Gastrocnemius medialis (tissue), 4 donors: ENCODE data around the gene SLC49A4. TPM values are rescaled to one million over a fixed set of nuclear protein-coding genes. Genes with fewer than 3 reads are reported as not detected.

Experiments
- ATAC-seq, 2 donors: fragments of 150-250 bp; one replicate each; pipeline ENCODE4 v1.9.1; 2016
- DNase-seq, 2 donors: peaks; one replicate each; pipeline ENCODE4 v3.0.0-alpha.2; 2019
- H3K27ac ChIP-seq, 4 donors: fragments of 200-600 bp; sonication (generic); 1 replicate in 1 of 4; 2 replicates in 3 of 4; pipeline ENCODE4 v1.5.1; 2016 to 2018; ENCODE audit warnings: mild to moderate bottlenecking in 2 of 4, moderate library complexity in 1 of 4
- H3K27me3 ChIP-seq, 3 donors: fragments of 200-600 bp; sonication (generic) in 2 of 3; 1 replicate in 1 of 3; 2 replicates in 2 of 3; pipeline versions ENCODE4 v1.5.1 to v1.6.0; 2016 to 2019; ENCODE audit warnings: mild to moderate bottlenecking in 1 of 3, moderate library complexity in 1 of 3
- H3K36me3 ChIP-seq, 2 donors: fragments of 200-600 bp; sonication (generic) in 1 of 2; one replicate each; pipeline ENCODE4 v1.5.1; 2017 to 2018
- H3K4me1 ChIP-seq, 2 donors: fragments of 200-600 bp; sonication (generic) in 1 of 2; one replicate each; pipeline ENCODE4 v1.5.1; 2016 to 2017; ENCODE audit warnings: mild to moderate bottlenecking in 2 of 2
- H3K4me3 ChIP-seq, 4 donors: fragments of 200-600 bp; sonication (generic) in 3 of 4; 1 replicate in 1 of 4; 2 replicates in 3 of 4; pipeline ENCODE4 v1.5.1; 2016 to 2019; ENCODE audit warnings: mild to moderate bottlenecking in 2 of 4
- H3K9me3 ChIP-seq, 3 donors: fragments of 200-600 bp; sonication (generic) in 2 of 3; 1 replicate in 1 of 3; 2 replicates in 2 of 3; pipeline ENCODE4 v1.5.1; 2016 to 2019
- CTCF ChIP-seq, 5 experiments: fragments of 450-650 bp in 3 of 5; fragments of 200-600 bp in 2 of 5; sonication (generic) in 2 of 5; IDR thresholded peaks in 4 of 5; conservative IDR thresholded peaks in 1 of 5; 1 replicate in 4 of 5; 2 replicates in 1 of 5; pipeline ENCODE4 v1.5.1; 2016 to 2019; ENCODE audit warnings: antibody characterized with exemption in 5 of 5, mild to moderate bottlenecking in 3 of 5, moderate library complexity in 3 of 5
- POLR2A ChIP-seq, 2 donors: fragments of 450-650 bp; IDR thresholded peaks; one replicate each; pipeline ENCODE4 v1.6.1; 2017; ENCODE audit warnings: antibody characterized with exemption in 2 of 2, mild to moderate bottlenecking in 2 of 2, moderate library complexity in 2 of 2
- in situ Hi-C, 4 donors: fragments of 200-750 bp; cut with MboI; loops; one replicate each; pipeline versions ENCODE4 v1.15.0 to v1.8.0; 2017; ENCODE audit warnings: low sequenced_read_pairs in 4 of 4
- intact Hi-C: fragments of 100-400 bp; cut with DNase I; formaldehyde crosslinking; loops from one replicate; pipeline ENCODE4 v1.15.1; 2023; ENCODE audit warnings: low total_unique reads
- total RNA-seq, 4 donors: library from RNA; depleted of rRNA; stranded (reverse); fragments of >200 nt; gene quantifications; one replicate each; pipeline versions ENCODE4 v1.1.0 to v1.2.3, GENCODE V29; 2016

The SLC49A4 gene
- total RNA-seq, 4 donors from 2014 or later: 29.0 to 81.7 (median 44.8) TPM

- in situ Hi-C loops: loop anchor here in 1 of 4 donors (25.0 kb wide), 1 partner anchor 397 kb away; the partner anchor contains the start of genes FAM162A and MIX23
- intact Hi-C loops: no loop called here
- peaks cover 32 to 35% of the 10 kb centered on the region in 2 donors for H3K4me1 ChIP-seq
- no peaks in the 10 kb centered on the region for H3K9me3 ChIP-seq
- H3K4me3 ChIP-seq: no peak overlapping the region
- H3K27ac ChIP-seq: peak overlapping the region; percentile 63 to 78 (median 65)
- DNase-seq (no peak), ATAC-seq (no peak)
- H3K27me3 ChIP-seq: no peaks in the 10 kb centered on the region
- TF ChIP-seq POLR2A (IDR thresholded peaks at IDR 0.05): no peak
- TF ChIP-seq CTCF (IDR thresholded peaks at IDR 0.05 in 4 of 5, conservative IDR thresholded peaks at IDR 0.05 in 1 of 5): no peak
- H3K36me3 ChIP-seq: no peaks in the 10 kb centered on the region
Observed at GRCh38 chr3:122784436-122784835, 10.4 kb upstream of the SLC49A4 start.

GRCh38 chr3:122785231-122785630 lies 9.6 kb upstream of the SLC49A4 start:
- no peak overlapping the region for H3K4me3 ChIP-seq
- H3K27ac ChIP-seq: peak overlapping the region; percentile 10 to 66 (median 48)
- H3K4me1 ChIP-seq: peaks cover 38 to 41% of the 10 kb centered on the region in 2 donors
- no peaks in the 10 kb centered on the region for H3K27me3 ChIP-seq
- no peaks in the 10 kb centered on the region for H3K36me3 ChIP-seq
- intact Hi-C loops: no loop called here
- in situ Hi-C loops: loop anchor here in 1 of 4 donors (25.0 kb wide), 1 partner anchor 398 kb away; the partner anchor contains the start of genes FAM162A and MIX23
- no peaks in the 10 kb centered on the region for H3K9me3 ChIP-seq
- DNase-seq: no peak
- no peak for ATAC-seq
- TF ChIP-seq CTCF (IDR thresholded peaks at IDR 0.05 in 4 of 5, conservative IDR thresholded peaks at IDR 0.05 in 1 of 5) (no peak), POLR2A (IDR thresholded peaks at IDR 0.05) (no peak)

GRCh38 chr3:122786066-122786465 lies 8.8 kb upstream of the SLC49A4 start:
- H3K9me3 ChIP-seq: no peaks in the 10 kb centered on the region
- H3K36me3 ChIP-seq: no peaks in the 10 kb centered on the region
- ATAC-seq (no peak), DNase-seq (no peak)
- no peaks in the 10 kb centered on the region for H3K27me3 ChIP-seq
- intact Hi-C loops: no loop called here
- in situ Hi-C loops: loop anchor here in 1 of 4 donors (25.0 kb wide), 1 partner anchor 399 kb away; the partner anchor contains the start of genes FAM162A and MIX23
- H3K4me1 ChIP-seq: peaks cover 44 to 50% of the 10 kb centered on the region in 2 donors
- TF ChIP-seq POLR2A (IDR thresholded peaks at IDR 0.05): no peak
- no peak for TF ChIP-seq CTCF (IDR thresholded peaks at IDR 0.05 in 4 of 5, conservative IDR thresholded peaks at IDR 0.05 in 1 of 5)
- peak overlapping the region; percentile 18 to 66 (median 52) for H3K27ac ChIP-seq
- no peak overlapping the region for H3K4me3 ChIP-seq

GRCh38 chr3:122787872-122788271 lies 7.0 kb upstream of the SLC49A4 start:
- TF ChIP-seq CTCF (IDR thresholded peaks at IDR 0.05 in 4 of 5, conservative IDR thresholded peaks at IDR 0.05 in 1 of 5): no peak
- no peak for TF ChIP-seq POLR2A (IDR thresholded peaks at IDR 0.05)
- Histone ChIP-seq H3K36me3 (no peaks in the 10 kb centered on the region), H3K27ac (peak overlapping the region; percentile 6 to 42 (median 34)), H3K4me1 (peaks cover 55% of the 10 kb centered on the region in 2 donors), H3K27me3 (no peaks in the 10 kb centered on the region), H3K4me3 (peak overlapping the region in 1 of 4 donors; percentile 1), H3K9me3 (no peaks in the 10 kb centered on the region)
- intact Hi-C loops: no loop called here
- DNase-seq (no peak), ATAC-seq (no peak)
- in situ Hi-C loops: loop anchor here in 1 of 4 donors (25.0 kb wide), 1 partner anchor 401 kb away; the partner anchor contains the start of genes FAM162A and MIX23
